ENCODE measurements around the gene SGTA. TPM values are rescaled to one million over a fixed set of nuclear protein-coding genes. Genes with fewer than 3 reads are reported as not detected.

SGTA gene
- total and polyA plus RNA-seq, 2 of the 8 experiments (the other 6 are each of a cell fraction or from before 2014, with no cell fraction given) = 86.8 to 130 TPM

GRCh38 chr19:2732883-2733282, 50.2 kb downstream of the SGTA start (continued):
- no peak for TF ChIP-seq CHD7 (IDR thresholded peaks at IDR 0.05; ENCODE audit: insufficient replicate concordance, low read length)
- TF ChIP-seq, protein P1, sequence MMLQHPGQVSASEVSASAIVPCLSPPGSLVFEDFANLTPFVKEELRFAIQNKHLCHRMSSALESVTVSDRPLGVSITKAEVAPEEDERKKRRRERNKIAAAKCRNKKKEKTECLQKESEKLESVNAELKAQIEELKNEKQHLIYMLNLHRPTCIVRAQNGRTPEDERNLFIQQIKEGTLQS (IDR thresholded peaks at IDR 0.05; ENCODE audit: insufficient read depth, low read depth, low read length) = no peak
- no peak for TF ChIP-seq EGR1 (IDR thresholded peaks at IDR 0.05; ENCODE audit: borderline replicate concordance, low read depth, low read length)
- TF ChIP-seq MAFK (IDR thresholded peaks at IDR 0.05; ENCODE audit: low read depth, low read length) = no peak
- TF ChIP-seq PHF8 (conservative IDR thresholded peaks at IDR 0.05; ENCODE audit: low read depth, low read length) = no peak
- TF ChIP-seq RAD21 (IDR thresholded peaks at IDR 0.05 in 1 of 2, conservative IDR thresholded peaks at IDR 0.05 in 1 of 2; ENCODE audit: low read depth in 2 of 2, low read length in 2 of 2) = no peak
- no peak for TF ChIP-seq BACH1 (IDR thresholded peaks at IDR 0.05; ENCODE audit: low read length)
- no peak for TF ChIP-seq GTF2F1 (IDR thresholded peaks at IDR 0.05; ENCODE audit: borderline replicate concordance, low read depth, low read length)
- no peak for TF ChIP-seq SIX5 (IDR thresholded peaks at IDR 0.05; ENCODE audit: low read depth, low read length)

All from H1 (cell line).